HL-60 (cell line): Measurements from ENCODE around the gene WWC1.

Source experiments
- GABPA ChIP-seq: IDR thresholded peaks from 2 replicates; pipeline ENCODE4 v1.6.1; 2012; ENCODE audit warnings: low read depth
- POLR2AphosphoS5 ChIP-seq: IDR thresholded peaks from 2 replicates; pipeline ENCODE4 v1.6.1; 2012; ENCODE audit warnings: low read depth
- TF ChIP-seq, protein P1 (sequence below): IDR thresholded peaks from one replicate; pipeline ENCODE4 v1.5.1; 2011; ENCODE audit warnings: low read length, control low read depth, inconsistent platforms; ENCODE audit not compliant: insufficient read depth
- TF ChIP-seq, protein P2 (sequence below): IDR thresholded peaks from 2 replicates; pipeline ENCODE4 v1.6.1; 2012; ENCODE audit warnings: low read depth; ENCODE audit not compliant: insufficient replicate concordance

DNA sequence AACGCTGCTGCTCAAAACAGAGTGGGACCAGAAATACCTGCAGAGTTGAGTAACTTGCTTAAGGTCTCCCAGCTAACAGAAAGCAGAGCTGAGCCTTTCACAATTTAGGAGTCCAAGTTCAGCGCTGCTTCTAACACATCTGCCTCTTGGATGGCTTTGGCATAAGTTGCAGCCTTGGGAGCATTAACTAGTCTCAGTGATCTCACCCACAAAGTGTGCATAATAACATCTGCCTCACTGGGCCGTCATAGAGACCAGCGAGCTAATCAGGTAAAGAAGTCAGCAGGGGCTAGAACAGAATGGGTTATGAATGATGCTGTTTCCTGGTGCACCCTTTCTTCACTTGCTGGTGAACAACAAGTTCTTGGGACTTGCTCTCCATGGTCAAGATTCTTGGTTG lies 36.5 kb downstream of the WWC1 start:
- TF ChIP-seq, protein P1, sequence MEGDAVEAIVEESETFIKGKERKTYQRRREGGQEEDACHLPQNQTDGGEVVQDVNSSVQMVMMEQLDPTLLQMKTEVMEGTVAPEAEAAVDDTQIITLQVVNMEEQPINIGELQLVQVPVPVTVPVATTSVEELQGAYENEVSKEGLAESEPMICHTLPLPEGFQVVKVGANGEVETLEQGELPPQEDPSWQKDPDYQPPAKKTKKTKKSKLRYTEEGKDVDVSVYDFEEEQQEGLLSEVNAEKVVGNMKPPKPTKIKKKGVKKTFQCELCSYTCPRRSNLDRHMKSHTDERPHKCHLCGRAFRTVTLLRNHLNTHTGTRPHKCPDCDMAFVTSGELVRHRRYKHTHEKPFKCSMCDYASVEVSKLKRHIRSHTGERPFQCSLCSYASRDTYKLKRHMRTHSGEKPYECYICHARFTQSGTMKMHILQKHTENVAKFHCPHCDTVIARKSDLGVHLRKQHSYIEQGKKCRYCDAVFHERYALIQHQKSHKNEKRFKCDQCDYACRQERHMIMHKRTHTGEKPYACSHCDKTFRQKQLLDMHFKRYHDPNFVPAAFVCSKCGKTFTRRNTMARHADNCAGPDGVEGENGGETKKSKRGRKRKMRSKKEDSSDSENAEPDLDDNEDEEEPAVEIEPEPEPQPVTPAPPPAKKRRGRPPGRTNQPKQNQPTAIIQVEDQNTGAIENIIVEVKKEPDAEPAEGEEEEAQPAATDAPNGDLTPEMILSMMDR: no peak
- no peak for TF ChIP-seq POLR2AphosphoS5
- TF ChIP-seq, protein P2, sequence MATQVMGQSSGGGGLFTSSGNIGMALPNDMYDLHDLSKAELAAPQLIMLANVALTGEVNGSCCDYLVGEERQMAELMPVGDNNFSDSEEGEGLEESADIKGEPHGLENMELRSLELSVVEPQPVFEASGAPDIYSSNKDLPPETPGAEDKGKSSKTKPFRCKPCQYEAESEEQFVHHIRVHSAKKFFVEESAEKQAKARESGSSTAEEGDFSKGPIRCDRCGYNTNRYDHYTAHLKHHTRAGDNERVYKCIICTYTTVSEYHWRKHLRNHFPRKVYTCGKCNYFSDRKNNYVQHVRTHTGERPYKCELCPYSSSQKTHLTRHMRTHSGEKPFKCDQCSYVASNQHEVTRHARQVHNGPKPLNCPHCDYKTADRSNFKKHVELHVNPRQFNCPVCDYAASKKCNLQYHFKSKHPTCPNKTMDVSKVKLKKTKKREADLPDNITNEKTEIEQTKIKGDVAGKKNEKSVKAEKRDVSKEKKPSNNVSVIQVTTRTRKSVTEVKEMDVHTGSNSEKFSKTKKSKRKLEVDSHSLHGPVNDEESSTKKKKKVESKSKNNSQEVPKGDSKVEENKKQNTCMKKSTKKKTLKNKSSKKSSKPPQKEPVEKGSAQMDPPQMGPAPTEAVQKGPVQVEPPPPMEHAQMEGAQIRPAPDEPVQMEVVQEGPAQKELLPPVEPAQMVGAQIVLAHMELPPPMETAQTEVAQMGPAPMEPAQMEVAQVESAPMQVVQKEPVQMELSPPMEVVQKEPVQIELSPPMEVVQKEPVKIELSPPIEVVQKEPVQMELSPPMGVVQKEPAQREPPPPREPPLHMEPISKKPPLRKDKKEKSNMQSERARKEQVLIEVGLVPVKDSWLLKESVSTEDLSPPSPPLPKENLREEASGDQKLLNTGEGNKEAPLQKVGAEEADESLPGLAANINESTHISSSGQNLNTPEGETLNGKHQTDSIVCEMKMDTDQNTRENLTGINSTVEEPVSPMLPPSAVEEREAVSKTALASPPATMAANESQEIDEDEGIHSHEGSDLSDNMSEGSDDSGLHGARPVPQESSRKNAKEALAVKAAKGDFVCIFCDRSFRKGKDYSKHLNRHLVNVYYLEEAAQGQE: no peak
- TF ChIP-seq GABPA: no peak
